BJ (cell line): ENCODE measurements around the gene ABL2. TPM values are rescaled to one million over a fixed set of nuclear protein-coding genes. Genes with fewer than 3 reads are reported as not detected.
A peak's percentile ranks its signal among the peaks of the same experiment; 100 is the strongest.
"Not testable (repeated sequence)": the region's sequence is repeated elsewhere in the genome, so short reads cannot be mapped to it uniquely, and the experiment has no call there.

ENCODE experiments used
- CTCF ChIA-PET: fragments of 350-600 bp; formaldehyde crosslinking; extraction: SDS; loops from one replicate; lab custom pipeline; 2021; ENCODE audit warnings: antibody characterized with exemption, inconsistent platforms; lab: Yijun Ruan, JAX
- POLR2A ChIA-PET: fragments of 300-600 bp; sonication (Branson Sonifier 250); formaldehyde crosslinking; extraction: SDS; loops from one replicate; lab custom pipeline; 2021; ENCODE audit warnings: antibody characterized with exemption; lab: Charles Lee
- DNase-seq: peaks from one replicate; pipeline ENCODE4 v3.0.0-alpha.2; 2011; ENCODE audit warnings: low read depth
- H3K27me3 ChIP-seq: 2 replicates; pipeline ENCODE4 v1.6.0; 2011; ENCODE audit warnings: low read length; ENCODE audit not compliant: control insufficient read depth, insufficient read depth
- H3K36me3 ChIP-seq: 2 replicates; pipeline ENCODE4 v1.5.1; 2011; ENCODE audit warnings: low read length; ENCODE audit not compliant: control insufficient read depth, insufficient read depth
- H3K4me3 ChIP-seq: 2 replicates; pipeline ENCODE4 v1.5.1; 2011; ENCODE audit warnings: low read depth, mild to moderate bottlenecking, control low read depth, low read length
- CTCF ChIP-seq: IDR thresholded peaks from 2 replicates; pipeline ENCODE4 v1.5.1; 2011; ENCODE audit warnings: low read depth, mild to moderate bottlenecking, control low read depth, inconsistent platforms, low read length, moderate library complexity; ENCODE audit not compliant: insufficient read depth
- polyA plus RNA-seq: library from polyadenylated mRNA; depleted of rRNA; stranded (reverse); fragments of >200 nt; gene quantifications from 2 replicates; pipeline ENCODE4 v1.2.3, GENCODE V29; 2011

ABL2 gene
- polyA plus RNA-seq, 1 experiment = 18.7 TPM

- DNase-seq = peak; percentile 81
- H3K27me3 ChIP-seq = no peaks in the 10 kb centered on the region
- CTCF ChIA-PET = interaction anchor here (0.8 to 1.1 kb wide), 4 partner anchors 11 to 56 kb away, joined by 3 read pairs; no protein-coding TSS in a partner anchor
- no peak overlapping the region for H3K4me3 ChIP-seq
- no peaks in the 10 kb centered on the region for H3K36me3 ChIP-seq
- POLR2A ChIA-PET = no interaction called here
- TF ChIP-seq CTCF = no peak
Measured at GRCh38 chr1:179175011-179175841, 54.3 kb downstream of the ABL2 start.

GRCh38 chr1:179170468-179170770 lies 59.1 kb downstream of the ABL2 start:
- H3K27me3 ChIP-seq, DNase-seq, H3K36me3 ChIP-seq, POLR2A ChIA-PET, H3K4me3 ChIP-seq: not testable (repeated sequence)
- CTCF ChIA-PET = interaction anchor here (0.8 to 1.4 kb wide), 3 partner anchors 9 to 49 kb away, joined by 3 to 7 read pairs (median 3); no protein-coding TSS in a partner anchor

DNA sequence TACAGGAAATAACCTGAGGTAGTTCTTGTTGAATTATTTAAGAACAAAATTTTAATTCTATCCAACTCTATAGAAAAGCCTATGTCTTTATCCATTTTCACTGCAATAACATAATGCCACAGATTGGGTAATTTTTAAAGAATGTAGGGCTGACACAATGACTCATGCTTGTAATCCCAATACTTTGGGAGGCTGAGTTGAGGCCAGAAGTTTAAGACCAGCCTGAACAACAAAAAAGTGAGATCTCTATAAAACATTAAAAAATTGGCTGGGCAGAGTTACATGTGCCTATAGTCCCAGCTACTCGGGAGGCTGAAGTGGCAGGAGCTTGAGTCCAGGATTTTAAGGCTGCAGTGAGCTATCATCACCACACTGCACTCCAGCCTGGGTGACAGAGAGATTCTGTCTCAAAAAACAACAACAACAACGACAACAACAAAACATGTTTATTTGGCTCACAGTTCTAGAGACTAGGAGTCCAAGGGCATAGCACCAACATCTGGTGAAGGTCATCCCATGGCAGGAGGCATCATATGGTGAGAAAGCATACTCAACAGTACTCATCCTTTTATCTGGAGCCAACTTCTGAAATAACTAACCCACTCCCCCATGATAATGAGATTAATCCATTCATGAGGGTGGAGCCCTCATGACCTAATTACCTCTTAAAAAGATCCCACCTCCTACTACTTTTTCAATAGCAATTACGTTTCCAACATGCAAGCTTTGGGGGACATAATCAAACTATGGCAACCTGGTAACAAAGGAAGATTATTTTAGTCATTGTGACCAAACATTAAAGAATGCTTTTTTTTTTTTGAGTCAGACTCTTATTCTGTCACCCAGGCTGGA lies 59.6 kb downstream of the ABL2 start:
- ChIA-PET POLR2A (no interaction called here), CTCF (interaction anchor here (0.6 to 1.4 kb wide), 3 partner anchors 9 to 49 kb away, joined by 3 to 7 read pairs (median 3); no protein-coding TSS in a partner anchor)
- Histone ChIP-seq H3K4me3 (no peak overlapping the region), H3K36me3 (no peaks in the 10 kb centered on the region), H3K27me3 (no peaks in the 10 kb centered on the region)
- no peak for TF ChIP-seq CTCF
- peak; percentile 67 for DNase-seq

DNA sequence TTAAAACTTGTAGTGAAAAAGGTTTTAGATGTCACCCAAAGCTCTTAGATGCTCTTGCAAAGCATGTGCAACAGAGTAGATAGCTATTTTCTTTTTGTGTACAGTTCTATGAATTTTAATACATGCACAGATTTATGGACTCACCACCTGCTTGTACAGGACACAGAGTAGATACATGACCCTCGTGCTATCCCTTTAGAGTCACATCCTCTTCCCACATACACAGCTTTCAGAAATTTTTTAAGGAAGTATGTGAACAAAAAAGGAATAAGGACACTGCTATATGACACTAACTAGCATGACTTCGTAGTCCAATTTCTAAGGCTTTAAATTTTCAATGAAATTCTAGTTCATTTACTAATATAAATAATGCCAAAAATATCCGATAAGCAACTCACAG lies 60.9 kb downstream of the ABL2 start:
- no peak for DNase-seq
- no peak for TF ChIP-seq CTCF
- Histone ChIP-seq H3K36me3 (no peaks in the 10 kb centered on the region), H3K27me3 (no peaks in the 10 kb centered on the region), H3K4me3 (no peak overlapping the region)
- ChIA-PET POLR2A (no interaction called here), CTCF (interaction anchor here (0.7 kb wide), 1 partner anchor 31 kb away, joined by 3 read pairs; no protein-coding TSS in a partner anchor)

DNA sequence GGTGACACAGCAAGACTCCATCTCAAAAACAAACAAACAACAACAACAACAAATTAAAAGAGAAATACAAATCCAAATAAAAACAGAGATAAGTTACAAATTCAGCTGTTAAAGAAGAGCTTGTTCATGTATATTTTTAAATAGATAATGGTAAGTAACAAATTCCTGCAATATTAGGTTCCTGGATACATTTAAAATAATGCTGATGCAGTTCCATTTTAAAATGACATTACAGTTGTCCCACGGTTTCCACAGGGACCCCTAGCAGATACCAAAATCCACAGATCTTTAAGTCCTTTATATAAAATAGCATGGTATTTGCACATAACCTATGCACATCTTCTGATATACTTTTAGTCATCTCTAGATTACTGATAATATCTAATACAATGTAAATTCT lies 61.5 kb downstream of the ABL2 start:
- Histone ChIP-seq H3K36me3 (no peaks in the 10 kb centered on the region), H3K27me3 (no peaks in the 10 kb centered on the region), H3K4me3 (no peak overlapping the region)
- no peak for TF ChIP-seq CTCF
- ChIA-PET POLR2A (no interaction called here), CTCF (interaction anchor here (0.7 to 1.2 kb wide), 2 partner anchors 31 to 89 kb away, joined by 3 read pairs; no protein-coding TSS in a partner anchor)
- no peak for DNase-seq
